HepG2 (cell line): Measurements from ENCODE around the gene P3H4. TPM values are rescaled to one million over a fixed set of nuclear protein-coding genes. Genes with fewer than 3 reads are reported as not detected.

Experiments
- AGO2 ChIP-seq: fragments of 200-400 bp; formaldehyde crosslinking; optimal IDR thresholded peaks from 2 replicates; pipeline ENCODE3; 2017; ENCODE audit warnings: mild to moderate bottlenecking, low read depth, low read length, moderate library complexity
- CBFB ChIP-seq: sonication (generic); formaldehyde crosslinking; IDR thresholded peaks from 2 replicates; pipeline ENCODE4 v1.4.0; 2020; ENCODE audit warnings: missing genetic modification reagents
- FUBP1 ChIP-seq: sonication (generic); formaldehyde crosslinking; IDR thresholded peaks from 2 replicates; pipeline ENCODE4 v1.5.1; 2020; ENCODE audit warnings: missing genetic modification reagents, mild to moderate bottlenecking, borderline replicate concordance
- JUN ChIP-seq: sonication (generic); formaldehyde crosslinking; IDR thresholded peaks from 2 replicates; pipeline ENCODE4 v1.4.0; 2020; ENCODE audit warnings: mild to moderate bottlenecking, missing genetic modification reagents
- JUNB ChIP-seq: sonication (generic); formaldehyde crosslinking; IDR thresholded peaks from 2 replicates; pipeline ENCODE4 v1.8.0; 2022; ENCODE audit warnings: missing genetic modification reagents, mild to moderate bottlenecking, borderline replicate concordance
- KIAA2018 ChIP-seq: sonication (generic); formaldehyde crosslinking; IDR thresholded peaks from 2 replicates; pipeline ENCODE4 v1.5.0; 2020; ENCODE audit warnings: mild to moderate bottlenecking, missing genetic modification reagents, borderline replicate concordance
- MLLT10 ChIP-seq: sonication (generic); formaldehyde crosslinking; IDR thresholded peaks from 2 replicates; pipeline ENCODE4 v1.4.0; 2020; ENCODE audit warnings: missing genetic modification reagents
- NFIB ChIP-seq: sonication (generic); formaldehyde crosslinking; IDR thresholded peaks from 2 replicates; pipeline ENCODE4 v1.9.0; 2021; ENCODE audit warnings: missing genetic modification reagents, mild to moderate bottlenecking, borderline replicate concordance
- PRPF4 ChIP-seq: fragments of 200-400 bp; formaldehyde crosslinking; IDR thresholded peaks from 2 replicates; pipeline ENCODE4 v1.6.1; 2016; ENCODE audit warnings: low read length, low read depth; ENCODE audit not compliant: poor library complexity, severe bottlenecking
- RAD51 ChIP-seq: fragments of 450-650 bp; IDR thresholded peaks from 2 replicates; pipeline ENCODE4 v1.6.1; 2016; ENCODE audit warnings: borderline replicate concordance
- RBAK ChIP-seq: sonication (generic); formaldehyde crosslinking; IDR thresholded peaks from 2 replicates; pipeline ENCODE4 v1.5.1; 2020; ENCODE audit warnings: mild to moderate bottlenecking, missing genetic modification reagents
- SMC3 ChIP-seq: IDR thresholded peaks from 2 replicates; pipeline ENCODE4 v1.6.1; 2011; ENCODE audit warnings: low read length, improper control_type of control experiment
- SP140L ChIP-seq: sonication (generic); formaldehyde crosslinking; IDR thresholded peaks from 2 replicates; pipeline ENCODE4 v1.4.0; 2020; ENCODE audit warnings: missing genetic modification reagents, borderline replicate concordance
- SP5 ChIP-seq: IDR thresholded peaks from 2 replicates; pipeline ENCODE4 v1.6.1; 2016; ENCODE audit warnings: low read depth, borderline replicate concordance
- ZBTB1 ChIP-seq: sonication (generic); formaldehyde crosslinking; IDR thresholded peaks from 2 replicates; pipeline ENCODE4 v1.4.0; 2020; ENCODE audit warnings: missing genetic modification reagents, borderline replicate concordance
- ZBTB8A ChIP-seq: sonication (generic); formaldehyde crosslinking; IDR thresholded peaks from 2 replicates; pipeline ENCODE4 v1.4.0; 2020; ENCODE audit warnings: mild to moderate bottlenecking, low read depth, missing genetic modification reagents, borderline replicate concordance
- ZFX ChIP-seq: sonication (generic); formaldehyde crosslinking; IDR thresholded peaks from 2 replicates; pipeline ENCODE4 v1.4.0; 2020; ENCODE audit warnings: mild to moderate bottlenecking, low read depth, missing genetic modification reagents, moderate library complexity
- ZNF589 ChIP-seq: sonication (generic); formaldehyde crosslinking; conservative IDR thresholded peaks from 2 replicates; pipeline ENCODE4 v1.8.0; 2022; ENCODE audit warnings: mild to moderate bottlenecking, moderate library complexity, missing genetic modification reagents
- polyA plus RNA-seq, 8 experiments: library from polyadenylated mRNA; depleted of rRNA in 3 of 8; stranded (reverse) in 7 of 8; unstranded in 1 of 8; fragments of >200 nt; fragmentation: Illumina TruSeq in 4 of 8; extraction: Trizol in 4 of 8; gene quantifications; 2 replicates each; pipeline versions ENCODE4 v1.2.1 to v1.2.3, GENCODE V29; 2011 to 2016; ENCODE audit warnings: low read depth in 4 of 8, missing spikeins in 1 of 8, mixed read lengths in 1 of 8; ENCODE audit not compliant: insufficient read depth in 1 of 8
- total RNA-seq, 5 experiments: library from RNA; depleted of rRNA; stranded (reverse); fragments of >200 nt; fragmentation: Illumina TruSeq; extraction: Trizol; gene quantifications; 2 replicates each; pipeline ENCODE4 v1.2.3, GENCODE V29; 2016; ENCODE audit warnings: low read depth in 1 of 5

Gene P3H4
- total and polyA plus RNA-seq, 2 of the 13 experiments (the other 11 are each of a cell fraction or from before 2014, with no cell fraction given) = 37.1 to 50.6 TPM

- TF ChIP-seq KIAA2018 (no peak), SP5 (CRISPR knock-in tag) (no peak; the same call in 1 of the 2 replicates), ZNF589 (CRISPR knock-in tag) (no peak), ZBTB8A (no peak), SMC3 (peak; percentile 99), NFIB (CRISPR knock-in tag) (no peak), ZBTB1 (CRISPR knock-in tag) (no peak), JUN (no peak), RAD51 (no peak), PRPF4 (no peak), RBAK (CRISPR knock-in tag) (no peak), FUBP1 (no peak), AGO2 (no peak), CBFB (CRISPR knock-in tag) (peak; percentile 35; the same call in 1 of the 2 replicates), ZFX (CRISPR knock-in tag) (peak; percentile 18; the same call in 1 of the 2 replicates), MLLT10 (CRISPR knock-in tag) (no peak), SP140L (no peak), JUNB (CRISPR knock-in tag) (no peak)
These were observed 10.1 kb downstream of the P3H4 start (continued) for GRCh38 chr17:41801374-41802271.
